OCI-LY1 (cell line): ENCODE results near the gene ERGIC1.

Source experiments
- CTCF ChIP-seq: fragments of 200-600 bp; sonication (generic), shearing (Covaris generic); IDR thresholded peaks from 2 replicates; pipeline ENCODE4 v1.5.1; 2017; ENCODE audit warnings: mild to moderate bottlenecking, antibody characterized with exemption, low read length, moderate library complexity, mixed read lengths
- EZH2 ChIP-seq: fragments of 200-600 bp; sonication (generic), shearing (Covaris generic); IDR thresholded peaks from 2 replicates; pipeline ENCODE4 v1.8.0; 2017; ENCODE audit warnings: borderline replicate concordance, mixed run types, mild to moderate bottlenecking, antibody characterized with exemption, low read length, moderate library complexity, mixed read lengths

GRCh38 chr5:172854451-172854871, 20.4 kb downstream of the ERGIC1 start:
- TF ChIP-seq EZH2 (no peak), CTCF (no peak)
